T-cell (primary cell): Measurements from ENCODE around the gene PRCC. TPM values are rescaled to one million over a fixed set of nuclear protein-coding genes. Genes with fewer than 3 reads are reported as not detected.

Experiments used
- ATAC-seq, 4 experiments: fragments of 200-7000 bp in 3 of 4; fragments of 150-1000 bp in 1 of 4; cut with Tn5 transposase; replicated peaks in 1 of 4; 1 replicate in 3 of 4; 2 replicates in 1 of 4; pipeline ENCODE4 v1.10.0; 2021; ENCODE audit warnings: moderate library complexity in 3 of 4, mild to moderate bottlenecking in 2 of 4, moderate number of reproducible peaks in 1 of 4
- CTCF ChIA-PET, 2 donors: fragments of 300-600 bp; sonication (Branson Sonifier 250); formaldehyde crosslinking; loops; one replicate each; lab custom pipeline; 2022; ENCODE audit warnings: antibody characterized with exemption in 2 of 2; lab: Charles Lee
- POLR2A ChIA-PET, 2 donors: fragments of 300-600 bp; sonication (Branson Sonifier 250); formaldehyde crosslinking; loops; one replicate each; lab custom pipeline; 2022; ENCODE audit warnings: antibody characterized with exemption in 2 of 2; lab: Charles Lee
- DNase-seq, 35 experiments: peaks; one replicate each; pipeline versions ENCODE4 v3.0.0 to v3.0.0-alpha.2; 2013 to 2023
- H3K27ac ChIP-seq: one replicate; pipeline ENCODE4 v1.5.1; 2013; ENCODE audit warnings: low read length
- H3K27me3 ChIP-seq, 2 experiments: replicated peaks in 1 of 2; 1 replicate in 1 of 2; 2 replicates in 1 of 2; pipeline versions ENCODE4 v1.6.1 to v1.7.0; 2013; ENCODE audit warnings: low read length in 1 of 2, mixed read lengths in 1 of 2; ENCODE audit not compliant: control insufficient read depth in 2 of 2, insufficient read depth in 2 of 2; ENCODE audit errors: extremely low read depth in 1 of 2
- H3K36me3 ChIP-seq, 2 donors: 1 replicate in 1 of 2; 2 replicates in 1 of 2; pipeline versions ENCODE4 v1.6.1 to v1.7.0; 2013; ENCODE audit warnings: low read length in 1 of 2; ENCODE audit not compliant: control insufficient read depth in 2 of 2, insufficient read depth in 1 of 2; ENCODE audit errors: extremely low read depth in 1 of 2
- H3K4me1 ChIP-seq, 2 experiments: 1 replicate in 1 of 2; 2 replicates in 1 of 2; pipeline versions ENCODE4 v1.6.1 to v1.7.0; 2013; ENCODE audit warnings: low read length in 2 of 2, mixed read lengths in 1 of 2; ENCODE audit not compliant: insufficient read depth in 2 of 2, control insufficient read depth in 1 of 2; ENCODE audit errors: extremely low read depth in 1 of 2
- H3K4me3 ChIP-seq, 2 donors: 1 replicate in 1 of 2; 2 replicates in 1 of 2; pipeline versions ENCODE4 v1.5.1 to v1.7.0; 2013; ENCODE audit warnings: mild to moderate bottlenecking in 2 of 2, low read length in 1 of 2, moderate library complexity in 1 of 2; ENCODE audit not compliant: control insufficient read depth in 1 of 2; ENCODE audit errors: extremely low read depth in 1 of 2
- H3K9me3 ChIP-seq: 2 replicates; pipeline ENCODE4 v1.7.0; 2013
- H3K27ac Mint-ChIP-seq, 2 donors: one replicate each; pipeline ENCODE4 v1.8.0; 2020 to 2021; ENCODE audit warnings: mild to moderate bottlenecking in 2 of 2, mixed read lengths in 2 of 2
- H3K27me3 Mint-ChIP-seq, 2 donors: one replicate each; pipeline ENCODE4 v1.8.0; 2021 to 2022; ENCODE audit warnings: mixed read lengths in 2 of 2
- H3K36me3 Mint-ChIP-seq: one replicate; pipeline ENCODE4 v1.8.0; 2021; ENCODE audit warnings: mixed read lengths
- H3K4me1 Mint-ChIP-seq, 3 donors: one replicate each; pipeline ENCODE4 v1.8.0; 2020 to 2022; ENCODE audit warnings: mixed read lengths in 3 of 3, mild to moderate bottlenecking in 1 of 3
- H3K4me3 Mint-ChIP-seq, 3 donors: one replicate each; pipeline ENCODE4 v1.8.0; 2020 to 2022; ENCODE audit warnings: mild to moderate bottlenecking in 3 of 3, mixed read lengths in 3 of 3, moderate library complexity in 3 of 3
- H3K9me3 Mint-ChIP-seq, 3 donors: one replicate each; pipeline ENCODE4 v1.8.0; 2020 to 2022; ENCODE audit warnings: mixed read lengths in 3 of 3
- WGBS: methylation state at CpG from one replicate; pipeline ENCODE4 v1.1.5; 2013; ENCODE audit warnings: missing lambda C conversion rate; ENCODE audit not compliant: insufficient coverage; 5-methylcytosine and 5-hydroxymethylcytosine counted together
- total RNA-seq, 35 experiments: library from RNA in 6 of 35; stranded (reverse) in 6 of 35; fragments of 120-200 nt in 1 of 35; gene quantifications; one replicate each; pipeline versions ENCODE4 v1.2.1 to v1.2.4 and lab custom pipeline; 2013 to 2026

Gene PRCC
- total RNA-seq, 5 donors from 2014 or later (not counting 1 experiment from before 2014, with no cell fraction given): 55.3 to 67.7 (median 65.4) TPM

- Mint-ChIP-seq H3K36me3 (peaks cover 23% of the 10 kb centered on the region), H3K4me3 (peak overlapping the region; percentile 22 to 35 (median 22)), H3K9me3 (peaks cover 0 to 3% (median 0%) of the 10 kb centered on the region in 3 donors), H3K4me1 (peaks cover 31 to 37% (median 35%) of the 10 kb centered on the region in 3 donors), H3K27ac (peak overlapping the region; percentile 1 to 52), H3K27me3 (no peaks in the 10 kb centered on the region)
- DNase-seq: no peak
- WGBS: no CpG with 5 or more reads among the region's 2 CpGs
- H3K27me3 ChIP-seq: no peaks in the 10 kb centered on the region
- ChIA-PET POLR2A (interaction anchor here (0.7 to 0.9 kb wide), 2 partner anchors 11 to 20 kb away, joined by 3 read pairs; no protein-coding TSS in a partner anchor), CTCF (interaction anchor here in 1 of 2 donors (1.2 kb wide), 1 partner anchor 13 kb away, joined by 6 read pairs; no protein-coding TSS in a partner anchor)
- H3K27ac ChIP-seq: no peak overlapping the region
- no peak overlapping the region for H3K4me3 ChIP-seq
- H3K4me1 ChIP-seq: peaks cover 11 to 16% of the 10 kb centered on the region in 2 experiments
- ATAC-seq: no peak
- H3K36me3 ChIP-seq: peaks cover 11 to 29% of the 10 kb centered on the region in 2 donors
- H3K9me3 ChIP-seq: no peaks in the 10 kb centered on the region
Observed at GRCh38 chr1:156738916-156739315, 28.4 kb upstream of the PRCC start.

GRCh38 chr1:156740237-156740740 lies 27.0 kb upstream of the PRCC start:
- Histone ChIP-seq H3K27ac (peak overlapping the region; percentile 89), H3K36me3 (peaks cover 16 to 39% of the 10 kb centered on the region in 2 donors), H3K4me1 (peaks cover 11 to 16% of the 10 kb centered on the region in 2 experiments), H3K9me3 (no peaks in the 10 kb centered on the region), H3K4me3 (peak overlapping the region; percentile 58 to 70), H3K27me3 (no peaks in the 10 kb centered on the region)
- CTCF ChIA-PET: interaction anchor here in 1 of 2 donors (0.9 to 1.9 kb wide), 6 partner anchors 10 to 457 kb away, joined by 3 to 43 read pairs (median 10); partner anchors contain the start of genes HDGF, ISG20L2, METTL25B and PRCC
- Mint-ChIP-seq H3K4me1 (peaks cover 36 to 39% (median 36%) of the 10 kb centered on the region in 3 donors), H3K27ac (peak overlapping the region; percentile 98 to 99), H3K36me3 (peaks cover 28% of the 10 kb centered on the region), H3K27me3 (no peaks in the 10 kb centered on the region), H3K4me3 (peak overlapping the region; percentile 96 to 99 (median 97)), H3K9me3 (peaks cover 0 to 3% (median 0%) of the 10 kb centered on the region in 3 donors)
- no peak for DNase-seq
- ATAC-seq: no peak
- 0% methylated on average over 4 of the region's 7 CpGs for WGBS
- POLR2A ChIA-PET: interaction anchor here (1.0 to 1.7 kb wide), 6 partner anchors 11 to 27 kb away, joined by 3 to 29 read pairs (median 6); partner anchors contain the start of genes ISG20L2 (in 2 of the 2), METTL25B (in 2 of the 2), HDGF (in 1 of the 2) and PRCC (in 1 of the 2)

- peak within 1 kb of the TSS; percentile 96 to 99 (median 97) for H3K4me3 Mint-ChIP-seq
- Histone ChIP-seq H3K27ac (peak within 1 kb of the TSS; percentile 89), H3K4me1 (peaks cover 13 to 17% of the 10 kb centered on the region in 2 experiments), H3K4me3 (peak within 1 kb of the TSS; percentile 58 to 70), H3K27me3 (no peaks in the 10 kb centered on the region), H3K36me3 (peaks cover 16 to 40% of the 10 kb centered on the region in 2 donors), H3K9me3 (no peaks in the 10 kb centered on the region)
- H3K4me1 Mint-ChIP-seq: peaks cover 42 to 45% (median 42%) of the 10 kb centered on the region in 3 donors
- WGBS: 0% methylated on average over 26 of the region's 38 CpGs
- H3K36me3 Mint-ChIP-seq: peaks cover 32% of the 10 kb centered on the region
- ChIA-PET POLR2A (interaction anchor here (0.5 to 1.7 kb wide), 10 partner anchors 11 to 763 kb away, joined by 3 to 29 read pairs (median 6); partner anchors contain the start of genes ISG20L2 (in 2 of the 2), METTL25B (in 2 of the 2), HDGF (in 1 of the 2) and PRCC (in 1 of the 2)), CTCF (interaction anchor here in 1 of 2 donors (0.6 to 1.9 kb wide), 8 partner anchors 10 to 458 kb away, joined by 3 to 43 read pairs (median 6); partner anchors contain the start of genes CRABP2, HDGF, ISG20L2 and METTL25B)
- no peaks in the 10 kb centered on the region for H3K27me3 Mint-ChIP-seq
- peak; percentile 85 to 99 (median 97) for DNase-seq
- H3K27ac Mint-ChIP-seq: peak within 1 kb of the TSS; percentile 98 to 99
- ATAC-seq: peak; percentile 89 to 93 (median 91)
- H3K9me3 Mint-ChIP-seq: peaks cover 0 to 3% (median 0%) of the 10 kb centered on the region in 3 donors
Observed at GRCh38 chr1:156740741-156741480, 26.4 kb upstream of the PRCC start, which contains the start of gene MRPL24. TSS of gene MRPL24 (minus strand) at chr1:156741088. CDS start at chr1:156738704, 2,384 bp downstream.

GRCh38 chr1:156741481-156741983 lies 25.8 kb upstream of the PRCC start:
- Histone ChIP-seq H3K27me3 (no peaks in the 10 kb centered on the region), H3K9me3 (no peaks in the 10 kb centered on the region), H3K4me3 (peak overlapping the region; percentile 25 to 29), H3K4me1 (peaks cover 18 to 23% of the 10 kb centered on the region in 2 experiments), H3K36me3 (peaks cover 16 to 36% of the 10 kb centered on the region in 2 donors), H3K27ac (peak overlapping the region; percentile 89)
- ChIA-PET POLR2A (interaction anchor here (0.5 to 1.7 kb wide), 12 partner anchors 10 to 764 kb away, joined by 3 to 29 read pairs (median 6); partner anchors contain the start of genes ISG20L2 (in 2 of the 2), METTL25B (in 2 of the 2), HDGF (in 1 of the 2) and PRCC (in 1 of the 2)), CTCF (interaction anchor here in 1 of 2 donors (0.5 to 1.9 kb wide), 8 partner anchors 10 to 459 kb away, joined by 3 to 43 read pairs (median 6); partner anchors contain the start of genes HDGF, ISG20L2, METTL25B and PRCC)
- ATAC-seq: no peak
- Mint-ChIP-seq H3K4me3 (peak overlapping the region; percentile 96 to 99 (median 97)), H3K27ac (peak overlapping the region; percentile 98 to 99), H3K9me3 (peaks cover 0 to 3% (median 0%) of the 10 kb centered on the region in 3 donors), H3K27me3 (no peaks in the 10 kb centered on the region), H3K4me1 (peaks cover 48 to 51% (median 48%) of the 10 kb centered on the region in 3 donors), H3K36me3 (peaks cover 33% of the 10 kb centered on the region)
- WGBS: 60% methylated on average over 1 of the region's 8 CpGs
- DNase-seq: no peak

GRCh38 chr1:156742017-156742416 lies 25.3 kb upstream of the PRCC start:
- Histone ChIP-seq H3K36me3 (peaks cover 16 to 32% of the 10 kb centered on the region in 2 donors), H3K4me1 (peaks cover 22 to 28% of the 10 kb centered on the region in 2 experiments), H3K4me3 (no peak overlapping the region), H3K27ac (peak overlapping the region; percentile 89), H3K9me3 (no peaks in the 10 kb centered on the region), H3K27me3 (no peaks in the 10 kb centered on the region)
- Mint-ChIP-seq H3K9me3 (peaks cover 0 to 3% (median 0%) of the 10 kb centered on the region in 3 donors), H3K27me3 (no peaks in the 10 kb centered on the region), H3K27ac (peak overlapping the region; percentile 98 to 99), H3K4me1 (peaks cover 52 to 56% (median 52%) of the 10 kb centered on the region in 3 donors), H3K36me3 (peaks cover 33% of the 10 kb centered on the region), H3K4me3 (peak overlapping the region in 2 of 3 donors; percentile 96 to 99)
- WGBS: no CpG with 5 or more reads among the region's 3 CpGs
- no peak for ATAC-seq
- no peak for DNase-seq
- ChIA-PET CTCF (interaction anchor here in 1 of 2 donors (0.5 to 1.9 kb wide), 2 partner anchors 9 to 15 kb away, joined by 6 to 43 read pairs; partner anchors contain the start of genes HDGF, ISG20L2 and METTL25B), POLR2A (interaction anchor here (0.6 kb wide), 2 partner anchors 105 to 149 kb away, joined by 3 to 7 read pairs; no protein-coding TSS in a partner anchor)
